PC-9 (cell line): ENCODE data around the gene PHOSPHO1.

Experiments
- CTCF ChIP-seq: fragments of 200-600 bp; sonication (generic); conservative IDR thresholded peaks from 2 replicates; pipeline ENCODE4 v1.6.1; 2017; ENCODE audit warnings: mixed run types, antibody characterized with exemption, mild to moderate bottlenecking, moderate library complexity
- EZH2 ChIP-seq: fragments of 200-600 bp; sonication (generic); IDR thresholded peaks from 2 replicates; pipeline ENCODE4 v1.8.0; 2017; ENCODE audit warnings: antibody characterized with exemption, low read depth

- TF ChIP-seq CTCF (no peak), EZH2 (no peak)
Measured at GRCh38 chr17:49183341-49183740, 47.2 kb downstream of the PHOSPHO1 start.
